BLaER1 (cell line): ENCODE results near the gene ZNF135.

ENCODE experiments used
- H3K27ac ChIP-seq: shearing (Covaris generic); formaldehyde crosslinking; 2 replicates; pipeline ENCODE4 v1.8.1; 2022
- H3K27me3 ChIP-seq: shearing (Covaris generic); formaldehyde crosslinking; 2 replicates; pipeline ENCODE4 v1.8.1; 2022
- H3K36me3 ChIP-seq: shearing (Covaris generic); formaldehyde crosslinking; 2 replicates; pipeline ENCODE4 v1.8.1; 2022
- H3K4me1 ChIP-seq: shearing (Covaris generic); formaldehyde crosslinking; 2 replicates; pipeline ENCODE4 v1.8.1; 2022
- H3K4me2 ChIP-seq: shearing (Covaris generic); formaldehyde crosslinking; 2 replicates; pipeline ENCODE4 v1.8.1; 2022
- H3K4me3 ChIP-seq: shearing (Covaris generic); formaldehyde crosslinking; 2 replicates; pipeline ENCODE4 v1.8.1; 2022
- H3K9ac ChIP-seq: shearing (Covaris generic); formaldehyde crosslinking; 2 replicates; pipeline ENCODE4 v1.8.1; 2022
- H3K9me3 ChIP-seq: shearing (Covaris generic); formaldehyde crosslinking; 2 replicates; pipeline ENCODE4 v1.8.1; 2022
- H4K20me1 ChIP-seq: shearing (Covaris generic); formaldehyde crosslinking; 2 replicates; pipeline ENCODE4 v1.8.1; 2022
- Cebpa-rat ChIP-seq: shearing (Covaris generic); IDR thresholded peaks from 2 replicates; pipeline ENCODE4 v1.8.1; 2022

ZNF135 gene

GRCh38 chr19:58107778-58108545 is 48.9 kb downstream of the ZNF135 start:
- peaks cover 98% of the 10 kb centered on the region for H3K9me3 ChIP-seq

DNA sequence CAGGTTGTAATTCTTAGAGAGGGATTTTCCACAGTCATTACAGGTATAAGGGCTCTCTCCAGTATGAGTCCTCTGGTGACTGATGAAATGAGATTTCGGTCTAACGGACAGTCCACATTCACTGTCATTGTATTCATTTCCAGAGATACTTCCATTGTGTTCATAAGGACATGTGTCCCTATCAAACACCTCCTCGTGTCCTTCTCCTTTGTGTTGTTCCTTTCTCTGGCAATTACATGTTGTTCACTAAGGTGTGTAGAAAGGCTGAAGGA is 49.4 kb downstream of the ZNF135 start:
- no peak overlapping the region for H3K4me3 ChIP-seq
- H3K9ac ChIP-seq = no peak overlapping the region
- H3K36me3 ChIP-seq = no peaks in the 10 kb centered on the region
- no peak overlapping the region for H3K4me2 ChIP-seq
- peaks cover 98% of the 10 kb centered on the region for H3K9me3 ChIP-seq
- no peak for TF ChIP-seq Cebpa-rat
- no peak overlapping the region for H3K27ac ChIP-seq
- no peaks in the 10 kb centered on the region for H3K27me3 ChIP-seq
- H3K4me1 ChIP-seq = no peaks in the 10 kb centered on the region
- H4K20me1 ChIP-seq = no peaks in the 10 kb centered on the region

More at GRCh38 chr19:58107778-58108545, 48.9 kb downstream of the ZNF135 start:
- H3K36me3 ChIP-seq = no peaks in the 10 kb centered on the region
- no peak overlapping the region for H3K27ac ChIP-seq
- no peaks in the 10 kb centered on the region for H4K20me1 ChIP-seq
- H3K9ac ChIP-seq = no peak overlapping the region
- H3K4me3 ChIP-seq = no peak overlapping the region
- H3K4me2 ChIP-seq = no peak overlapping the region
- TF ChIP-seq Cebpa-rat = no peak
- no peaks in the 10 kb centered on the region for H3K27me3 ChIP-seq
- H3K4me1 ChIP-seq = no peaks in the 10 kb centered on the region

DNA sequence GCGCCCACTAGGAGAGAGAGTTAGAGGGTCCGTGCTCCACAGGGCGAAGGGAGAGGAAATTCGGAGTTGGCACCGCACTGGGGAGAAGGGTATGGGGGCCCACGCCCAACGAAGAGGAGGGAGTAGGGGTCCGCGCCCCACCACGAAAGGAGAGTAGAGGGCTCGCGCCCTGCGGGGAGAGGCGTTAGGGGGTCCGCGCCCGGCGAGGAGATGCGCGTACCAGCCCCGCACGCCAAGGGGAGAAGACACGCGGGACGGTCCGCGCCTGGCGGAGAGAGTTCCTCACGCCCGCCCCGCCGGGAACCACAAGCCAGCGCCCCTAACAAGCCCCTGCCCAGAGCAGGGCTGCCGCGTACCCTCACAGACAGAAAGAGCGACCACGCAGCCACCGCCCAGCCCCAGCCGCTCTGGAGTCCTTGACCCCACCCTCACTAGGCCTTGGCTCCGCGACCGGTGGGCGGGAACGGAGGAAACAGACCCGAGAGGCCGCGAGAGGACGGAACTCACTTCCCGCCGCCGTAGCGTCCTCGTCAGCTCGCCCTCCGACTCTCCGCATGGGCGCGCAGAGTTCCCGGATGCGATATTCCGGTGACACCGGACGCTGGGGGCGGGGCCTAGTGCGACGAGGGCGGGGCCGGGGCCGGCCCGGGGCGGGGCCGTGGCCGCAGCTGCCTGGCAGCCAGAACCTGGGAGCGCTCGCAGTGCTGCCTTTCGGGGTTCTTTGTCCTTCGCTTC is 58.9 kb downstream of the ZNF135 start:
- peaks cover 97% of the 10 kb centered on the region for H3K9me3 ChIP-seq
- TF ChIP-seq Cebpa-rat = no peak
- H3K4me3 ChIP-seq = peak overlapping the region; percentile 28; the same call in 1 of the 2 replicates
- no peak overlapping the region for H3K4me2 ChIP-seq
- no peaks in the 10 kb centered on the region for H3K4me1 ChIP-seq
- no peaks in the 10 kb centered on the region for H3K27me3 ChIP-seq
- no peaks in the 10 kb centered on the region for H4K20me1 ChIP-seq
- no peaks in the 10 kb centered on the region for H3K36me3 ChIP-seq
- no peak overlapping the region for H3K27ac ChIP-seq
- H3K9ac ChIP-seq = no peak overlapping the region

DNA sequence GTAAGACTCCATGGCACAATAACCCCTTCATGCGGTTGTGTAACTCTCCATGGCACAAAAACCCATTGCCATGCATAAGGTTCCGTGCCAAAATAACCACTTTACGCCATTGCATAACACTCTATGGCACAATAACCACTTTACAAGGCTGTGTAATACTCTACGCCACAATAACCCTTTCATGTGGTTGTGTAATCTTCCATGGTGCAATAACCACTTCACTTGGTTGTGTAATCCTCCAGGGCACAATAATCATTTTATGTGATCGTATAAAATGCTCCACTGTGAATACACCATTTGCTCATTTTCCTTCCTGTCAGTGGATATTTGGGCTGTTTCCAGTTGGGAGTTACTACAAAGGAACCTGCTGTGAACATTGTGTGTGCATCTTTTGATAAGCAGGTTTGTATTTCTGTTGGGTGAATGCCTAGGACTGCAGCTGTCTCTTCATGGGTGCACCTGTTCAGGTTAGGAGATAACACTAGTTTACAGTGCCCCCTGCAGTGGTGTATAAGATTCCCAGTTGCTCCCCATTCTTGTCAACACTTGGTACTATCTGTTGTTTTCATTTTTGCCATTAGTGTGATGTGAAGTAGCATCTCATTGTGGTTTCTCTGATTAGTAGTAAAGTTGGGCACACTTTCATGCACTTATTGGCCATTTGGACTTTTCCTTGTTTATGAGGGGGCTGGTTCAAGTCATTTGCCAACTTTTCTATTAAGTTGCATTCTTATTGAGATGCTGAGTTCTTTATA is 60.1 kb downstream of the ZNF135 start:
- Histone ChIP-seq H3K27ac (no peak overlapping the region), H3K4me3 (no peak overlapping the region; the same call in 1 of the 2 replicates), H4K20me1 (no peaks in the 10 kb centered on the region), H3K27me3 (no peaks in the 10 kb centered on the region), H3K4me1 (no peaks in the 10 kb centered on the region), H3K4me2 (no peak overlapping the region), H3K36me3 (no peaks in the 10 kb centered on the region), H3K9ac (no peak overlapping the region), H3K9me3 (peaks cover 97% of the 10 kb centered on the region)
- 0 out of 2 replicates have a peak, but pooled peaks have one; percentile 43 for TF ChIP-seq Cebpa-rat
